PFSK-1 (cell line): Measurements from ENCODE around the gene TMTC3.

Experiments used
- POLR2AphosphoS5 ChIP-seq: IDR thresholded peaks from 2 replicates; pipeline ENCODE4 v1.6.1; 2012; ENCODE audit warnings: low read depth, mild to moderate bottlenecking, control low read depth, low read length, moderate library complexity
- SIN3A ChIP-seq: IDR thresholded peaks from 2 replicates; pipeline ENCODE4 v1.6.1; 2012; ENCODE audit warnings: mild to moderate bottlenecking, low read length, moderate library complexity, borderline replicate concordance; ENCODE audit not compliant: insufficient read depth
- TAF1 ChIP-seq: IDR thresholded peaks from 2 replicates; pipeline ENCODE4 v1.6.1; 2012; ENCODE audit warnings: low read length, control low read depth, borderline replicate concordance; ENCODE audit not compliant: insufficient read depth
- TF ChIP-seq, protein P1 (sequence below), 2 experiments: IDR thresholded peaks; 2 replicates each; pipeline versions ENCODE4 v1.6.1 to v1.8.0; 2011 to 2012; ENCODE audit warnings: low read depth in 2 of 2, low read length in 2 of 2, control low read depth in 1 of 2, inconsistent platforms in 1 of 2, mild to moderate bottlenecking in 1 of 2, moderate library complexity in 1 of 2; ENCODE audit not compliant: insufficient read depth in 1 of 2

DNA sequence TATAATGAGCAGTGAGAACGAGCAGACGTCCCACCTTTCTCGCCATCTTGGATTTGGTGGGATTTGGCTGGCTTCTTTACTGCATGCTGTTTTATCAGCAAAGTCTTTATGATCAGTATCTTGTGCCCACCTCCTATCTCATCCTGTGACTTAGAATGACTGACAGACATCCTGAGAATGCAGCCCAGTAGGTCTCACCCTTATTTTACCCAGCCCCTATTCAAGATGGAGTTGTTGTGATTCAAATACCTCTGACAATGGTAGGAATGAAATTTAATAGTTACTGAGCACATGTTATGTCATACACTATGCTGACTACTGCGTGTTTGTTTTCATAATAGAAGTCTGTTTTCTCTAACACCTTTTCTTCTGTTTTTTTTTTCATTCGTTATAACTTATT lies 1.9 kb downstream of the TMTC3 start:
- TF ChIP-seq SIN3A (no peak), POLR2AphosphoS5 (no peak), TAF1 (no peak)
- TF ChIP-seq, protein P1, sequence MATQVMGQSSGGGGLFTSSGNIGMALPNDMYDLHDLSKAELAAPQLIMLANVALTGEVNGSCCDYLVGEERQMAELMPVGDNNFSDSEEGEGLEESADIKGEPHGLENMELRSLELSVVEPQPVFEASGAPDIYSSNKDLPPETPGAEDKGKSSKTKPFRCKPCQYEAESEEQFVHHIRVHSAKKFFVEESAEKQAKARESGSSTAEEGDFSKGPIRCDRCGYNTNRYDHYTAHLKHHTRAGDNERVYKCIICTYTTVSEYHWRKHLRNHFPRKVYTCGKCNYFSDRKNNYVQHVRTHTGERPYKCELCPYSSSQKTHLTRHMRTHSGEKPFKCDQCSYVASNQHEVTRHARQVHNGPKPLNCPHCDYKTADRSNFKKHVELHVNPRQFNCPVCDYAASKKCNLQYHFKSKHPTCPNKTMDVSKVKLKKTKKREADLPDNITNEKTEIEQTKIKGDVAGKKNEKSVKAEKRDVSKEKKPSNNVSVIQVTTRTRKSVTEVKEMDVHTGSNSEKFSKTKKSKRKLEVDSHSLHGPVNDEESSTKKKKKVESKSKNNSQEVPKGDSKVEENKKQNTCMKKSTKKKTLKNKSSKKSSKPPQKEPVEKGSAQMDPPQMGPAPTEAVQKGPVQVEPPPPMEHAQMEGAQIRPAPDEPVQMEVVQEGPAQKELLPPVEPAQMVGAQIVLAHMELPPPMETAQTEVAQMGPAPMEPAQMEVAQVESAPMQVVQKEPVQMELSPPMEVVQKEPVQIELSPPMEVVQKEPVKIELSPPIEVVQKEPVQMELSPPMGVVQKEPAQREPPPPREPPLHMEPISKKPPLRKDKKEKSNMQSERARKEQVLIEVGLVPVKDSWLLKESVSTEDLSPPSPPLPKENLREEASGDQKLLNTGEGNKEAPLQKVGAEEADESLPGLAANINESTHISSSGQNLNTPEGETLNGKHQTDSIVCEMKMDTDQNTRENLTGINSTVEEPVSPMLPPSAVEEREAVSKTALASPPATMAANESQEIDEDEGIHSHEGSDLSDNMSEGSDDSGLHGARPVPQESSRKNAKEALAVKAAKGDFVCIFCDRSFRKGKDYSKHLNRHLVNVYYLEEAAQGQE (IDR thresholded peaks at IDR 0.05; ENCODE audit: insufficient read depth in 1 of 2, low read depth in 2 of 2, low read length in 2 of 2): no peak
